Endothelial cell of umbilical vein (primary cell): Measurements from ENCODE around the gene PIGV. TPM values are rescaled to one million over a fixed set of nuclear protein-coding genes. Genes with fewer than 3 reads are reported as not detected.

Experiments
- BruUV-seq: library from RNA; stranded (reverse); fragments of 400-500 nt; replicated peaks from 2 replicates; lab custom pipeline; 2021; lab: Mats Ljungman, UMichigan
- CTCF ChIA-PET: fragments of 300-600, 350-600 bp; sonication (Branson Sonifier 250); formaldehyde crosslinking; loops from one replicate; lab custom pipeline; 2021; ENCODE audit warnings: antibody characterized with exemption, inconsistent platforms; lab: Charles Lee
- POLR2A ChIA-PET: fragments of 300-600, 350-600 bp; sonication (Branson Sonifier 250); formaldehyde crosslinking; loops from one replicate; lab custom pipeline; 2021; ENCODE audit warnings: antibody characterized with exemption, inconsistent platforms; lab: Charles Lee
- DNase-seq: peaks from one replicate; pipeline ENCODE4 v3.0.0-alpha.2; 2011; ENCODE audit warnings: low read depth, low spot score
- FAIRE-seq: peaks from 2 replicates; lab custom pipeline; 2011; peaks lifted over from hg19 to GRCh38; lab: Jason Lieb, UNC
- H2AFZ ChIP-seq: 2 replicates; pipeline ENCODE4 v1.6.0; 2012; ENCODE audit warnings: low read depth, low read length, control low read depth, inconsistent platforms
- H3K27ac ChIP-seq: 2 replicates; pipeline ENCODE4 v1.5.1; 2011; ENCODE audit warnings: low read depth, mild to moderate bottlenecking, control low read depth, low read length, moderate library complexity; ENCODE audit not compliant: insufficient read depth
- H3K27me3 ChIP-seq, 2 experiments: 2 replicates each; pipeline versions ENCODE4 v1.6.0 to v1.6.1; 2011; ENCODE audit warnings: low read length in 2 of 2, mixed read lengths in 1 of 2; ENCODE audit not compliant: control insufficient read depth in 2 of 2, insufficient read depth in 2 of 2
- H3K36me3 ChIP-seq, 2 experiments: 2 replicates in 1 of 2; 3 replicates in 1 of 2; pipeline ENCODE4 v1.5.1; 2011; ENCODE audit warnings: low read length in 2 of 2, mild to moderate bottlenecking in 1 of 2, moderate library complexity in 1 of 2; ENCODE audit not compliant: control insufficient read depth in 2 of 2, insufficient read depth in 2 of 2; ENCODE audit errors: extremely low read depth in 1 of 2
- H3K4me1 ChIP-seq: 3 replicates; pipeline ENCODE4 v1.5.1; 2011; ENCODE audit warnings: mild to moderate bottlenecking, low read length; ENCODE audit not compliant: control insufficient read depth, insufficient read depth; ENCODE audit errors: extremely low read depth
- H3K4me2 ChIP-seq: 2 replicates; pipeline ENCODE4 v1.6.1; 2011; ENCODE audit warnings: low read length, control low read depth, mixed read lengths; ENCODE audit not compliant: insufficient read depth
- H3K4me3 ChIP-seq, 3 experiments: fragments of 200-600 bp in 1 of 3; sonication (generic), shearing (Covaris generic) in 1 of 3; replicated peaks in 1 of 3; 2 replicates each; pipeline ENCODE4 v1.5.1; 2011 to 2016; ENCODE audit warnings: control low read depth in 3 of 3, low read length in 3 of 3, mild to moderate bottlenecking in 2 of 3, inconsistent platforms in 1 of 3, low read depth in 1 of 3, moderate library complexity in 1 of 3; ENCODE audit not compliant: insufficient read depth in 1 of 3
- H3K79me2 ChIP-seq: 2 replicates; pipeline ENCODE4 v1.6.0; 2012; ENCODE audit warnings: low read length, inconsistent platforms; ENCODE audit not compliant: control insufficient read depth, insufficient read depth
- H3K9ac ChIP-seq: replicated peaks from 2 replicates; pipeline ENCODE3; 2011; ENCODE audit warnings: low read length, control low read depth; ENCODE audit not compliant: insufficient read depth; ENCODE audit errors: extremely low read depth
- H3K9me1 ChIP-seq: replicated peaks from 3 replicates; pipeline ENCODE4 v1.6.0; 2011; ENCODE audit warnings: mild to moderate bottlenecking, low read length; ENCODE audit not compliant: control insufficient read depth, insufficient read depth; ENCODE audit errors: extremely low read depth
- H3K9me3 ChIP-seq: replicated peaks from 2 replicates; pipeline ENCODE4 v1.5.1; 2012; ENCODE audit warnings: low read length, inconsistent platforms; ENCODE audit not compliant: control insufficient read depth, insufficient read depth
- H4K20me1 ChIP-seq: replicated peaks from 2 replicates; pipeline ENCODE3; 2011; ENCODE audit warnings: mild to moderate bottlenecking, low read length; ENCODE audit not compliant: control insufficient read depth, insufficient read depth; ENCODE audit errors: extremely low read depth
- FOS ChIP-seq: IDR thresholded peaks from 2 replicates; pipeline ENCODE4 v1.6.1; 2011; ENCODE audit warnings: mild to moderate bottlenecking, low read length, moderate library complexity, borderline replicate concordance; ENCODE audit not compliant: insufficient read depth
- GATA2 ChIP-seq: IDR thresholded peaks from 2 replicates; pipeline ENCODE4 v1.7.0; 2011; ENCODE audit warnings: low read depth, mild to moderate bottlenecking, moderate library complexity, mixed read lengths, low read length; ENCODE audit not compliant: insufficient read length, insufficient read depth
- JUN ChIP-seq: IDR thresholded peaks from 2 replicates; pipeline ENCODE4 v1.6.1; 2011; ENCODE audit warnings: borderline replicate concordance, low read depth; ENCODE audit not compliant: insufficient read length, insufficient read depth
- MAX ChIP-seq: IDR thresholded peaks from 2 replicates; pipeline ENCODE4 v1.6.1; 2011; ENCODE audit not compliant: insufficient read depth, insufficient read length
- MYC ChIP-seq: IDR thresholded peaks from one replicate; pipeline ENCODE4 v1.6.1; 2011; ENCODE audit warnings: mild to moderate bottlenecking, low read depth, low read length
- POLR2AphosphoS5 ChIP-seq: IDR thresholded peaks from 2 replicates; pipeline ENCODE4 v1.6.1; 2012; ENCODE audit warnings: low read depth, mild to moderate bottlenecking, control low read depth, low read length, moderate library complexity; ENCODE audit not compliant: insufficient read depth
- dilution Hi-C: fragments of 300-500 bp; cut with MboI; formaldehyde crosslinking; loops from one replicate; pipeline ENCODE4 v1.15.0; 2019; ENCODE audit warnings: low sequenced_read_pairs; ENCODE audit not compliant: extremely low pct_ligation_motif_present
- intact Hi-C: fragments of 100-400 bp; cut with micrococcal nuclease; formaldehyde crosslinking; loops from one replicate; pipeline ENCODE4 v1.10.0; 2022
- polyA plus RNA-seq, 4 experiments: library from polyadenylated mRNA; depleted of rRNA in 3 of 4; stranded (reverse) in 3 of 4; unstranded in 1 of 4; fragments of >200 nt; gene quantifications; 2 replicates each; pipeline versions ENCODE4 v1.2.1 to v1.2.3, GENCODE V29; 2011 to 2012; ENCODE audit warnings: missing spikeins in 1 of 4
- total RNA-seq: library from RNA; stranded (reverse); gene quantifications from 2 replicates; pipeline ENCODE4 v1.2.3, GENCODE V29; 2021
- TF ChIP-seq, protein P1 (sequence below), 2 donors: IDR thresholded peaks; 1 replicate in 1 of 2; 2 replicates in 1 of 2; pipeline ENCODE4 v1.5.1; 2011; ENCODE audit warnings: low read length in 2 of 2, mild to moderate bottlenecking in 2 of 2, moderate library complexity in 2 of 2, control low read depth in 1 of 2, inconsistent platforms in 1 of 2, low read depth in 1 of 2; ENCODE audit not compliant: insufficient read depth in 1 of 2; ENCODE audit errors: extremely low read depth in 1 of 2

The PIGV gene
- total and polyA plus RNA-seq, 2 donors (not counting 3 experiments of a cell fraction or from before 2014, with no cell fraction given): 7.5 to 11.9 TPM

DNA sequence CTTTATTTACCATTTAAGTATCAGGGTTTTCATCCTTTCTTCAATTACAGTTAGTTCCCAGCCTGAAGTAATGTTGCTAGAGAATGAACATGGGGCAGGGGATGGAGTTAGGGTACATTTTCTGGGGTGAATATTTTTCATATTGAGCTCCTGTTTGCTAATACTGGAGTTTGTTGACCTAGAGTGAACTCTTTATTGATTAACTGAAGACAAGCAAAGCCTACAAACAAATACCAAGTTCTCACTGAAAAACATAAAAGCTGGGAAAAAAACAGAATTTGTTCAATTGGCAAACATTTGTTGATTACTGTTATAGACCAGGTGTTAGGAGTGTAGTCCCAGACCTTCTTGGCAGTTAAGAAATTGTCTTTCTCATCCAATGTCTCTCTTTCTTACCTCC lies 28.2 kb upstream of the PIGV start:
- dilution Hi-C loops: no loop called here
- no peaks in the 10 kb centered on the region for H3K27me3 ChIP-seq
- H4K20me1 ChIP-seq: no peaks in the 10 kb centered on the region
- H3K9me3 ChIP-seq: no peaks in the 10 kb centered on the region
- TF ChIP-seq JUN (no peak), MAX (no peak), FOS (no peak), GATA2 (no peak)
- DNase-seq (no peak), FAIRE-seq (peak; percentile 66)
- peaks cover 22 to 25% of the 10 kb centered on the region in 2 experiments for H3K36me3 ChIP-seq
- intact Hi-C loops: no loop called here
- no peak overlapping the region for H3K27ac ChIP-seq
- CTCF ChIA-PET: interaction anchor here (1.3 to 2.0 kb wide), 3 partner anchors 13 to 82 kb away, joined by 4 to 8 read pairs (median 5); partner anchors contain the start of gene PIGV
- H2AFZ ChIP-seq: no peak overlapping the region
- no peaks in the 10 kb centered on the region for H3K9me1 ChIP-seq
- BruUV-seq: no TSS peak
- no peaks in the 10 kb centered on the region for H3K4me1 ChIP-seq
- H3K4me2 ChIP-seq: no peak overlapping the region
- POLR2A ChIA-PET: no interaction called here
- H3K79me2 ChIP-seq: peaks cover 45% of the 10 kb centered on the region
- no peak overlapping the region for H3K9ac ChIP-seq
- H3K4me3 ChIP-seq: no peak overlapping the region

- H3K27me3 ChIP-seq: no peaks in the 10 kb centered on the region
- no peaks in the 10 kb centered on the region for H3K4me1 ChIP-seq
- no peak overlapping the region for H3K9ac ChIP-seq
- no peak overlapping the region for H2AFZ ChIP-seq
- no peaks in the 10 kb centered on the region for H3K9me3 ChIP-seq
- DNase-seq: no peak
- TF ChIP-seq MYC (no peak), POLR2AphosphoS5 (no peak)
- TF ChIP-seq, protein P1, sequence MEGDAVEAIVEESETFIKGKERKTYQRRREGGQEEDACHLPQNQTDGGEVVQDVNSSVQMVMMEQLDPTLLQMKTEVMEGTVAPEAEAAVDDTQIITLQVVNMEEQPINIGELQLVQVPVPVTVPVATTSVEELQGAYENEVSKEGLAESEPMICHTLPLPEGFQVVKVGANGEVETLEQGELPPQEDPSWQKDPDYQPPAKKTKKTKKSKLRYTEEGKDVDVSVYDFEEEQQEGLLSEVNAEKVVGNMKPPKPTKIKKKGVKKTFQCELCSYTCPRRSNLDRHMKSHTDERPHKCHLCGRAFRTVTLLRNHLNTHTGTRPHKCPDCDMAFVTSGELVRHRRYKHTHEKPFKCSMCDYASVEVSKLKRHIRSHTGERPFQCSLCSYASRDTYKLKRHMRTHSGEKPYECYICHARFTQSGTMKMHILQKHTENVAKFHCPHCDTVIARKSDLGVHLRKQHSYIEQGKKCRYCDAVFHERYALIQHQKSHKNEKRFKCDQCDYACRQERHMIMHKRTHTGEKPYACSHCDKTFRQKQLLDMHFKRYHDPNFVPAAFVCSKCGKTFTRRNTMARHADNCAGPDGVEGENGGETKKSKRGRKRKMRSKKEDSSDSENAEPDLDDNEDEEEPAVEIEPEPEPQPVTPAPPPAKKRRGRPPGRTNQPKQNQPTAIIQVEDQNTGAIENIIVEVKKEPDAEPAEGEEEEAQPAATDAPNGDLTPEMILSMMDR (IDR thresholded peaks at IDR 0.05; ENCODE audit: extremely low read depth in 1 of 2, insufficient read depth in 1 of 2, low read depth in 1 of 2, low read length in 2 of 2): peak; percentile 15 to 32
- ChIA-PET CTCF (interaction anchor here (0.9 to 1.4 kb wide), 8 partner anchors 11 to 159 kb away, joined by 3 to 7 read pairs (median 4); no protein-coding TSS in a partner anchor), POLR2A (interaction anchor here (0.6 kb wide), 1 partner anchor 50 kb away, joined by 3 read pairs; no protein-coding TSS in a partner anchor)
- H3K9me1 ChIP-seq: no peaks in the 10 kb centered on the region
- peaks cover 33% of the 10 kb centered on the region for H3K79me2 ChIP-seq
- no TSS peak for BruUV-seq
- dilution Hi-C loops (no loop called here), intact Hi-C loops (no loop called here)
- H3K36me3 ChIP-seq: peaks cover 22 to 33% of the 10 kb centered on the region in 2 experiments
- no peak overlapping the region for H3K27ac ChIP-seq
- H4K20me1 ChIP-seq: no peaks in the 10 kb centered on the region
- FAIRE-seq: peak; percentile 40
- H3K4me3 ChIP-seq: no peak overlapping the region
- no peak overlapping the region for H3K4me2 ChIP-seq
Observed at GRCh38 chr1:26761217-26761616, 26.5 kb upstream of the PIGV start.
